IPS-18a (cell line): ENCODE measurements around the gene DNASE1L3.

Source experiments
- H3K27ac ChIP-seq: one replicate; pipeline ENCODE4 v1.5.1; 2013; ENCODE audit warnings: low read length
- H3K27me3 ChIP-seq: one replicate; pipeline ENCODE4 v1.6.1; 2013; ENCODE audit warnings: mild to moderate bottlenecking, low read length; ENCODE audit not compliant: control insufficient read depth, insufficient read depth
- H3K36me3 ChIP-seq: one replicate; pipeline ENCODE4 v1.6.1; 2013; ENCODE audit warnings: low read depth, low read length; ENCODE audit not compliant: control insufficient read depth
- H3K4me1 ChIP-seq: one replicate; pipeline ENCODE4 v1.6.1; 2013; ENCODE audit warnings: low read depth, low read length; ENCODE audit not compliant: control insufficient read depth
- H3K4me3 ChIP-seq: one replicate; pipeline ENCODE4 v1.5.1; 2013; ENCODE audit warnings: low read length
- H3K9ac ChIP-seq: one replicate; pipeline ENCODE4 v1.6.1; 2013; ENCODE audit warnings: mild to moderate bottlenecking, low read length, moderate library complexity
- H3K9me3 ChIP-seq: one replicate; pipeline ENCODE4 v1.6.1; 2013; ENCODE audit warnings: low read depth, low read length; ENCODE audit not compliant: control insufficient read depth

The DNASE1L3 gene

GRCh38 chr3:58193682-58194407 is 16.9 kb downstream of the DNASE1L3 start:
- Histone ChIP-seq H3K4me1 (no peaks in the 10 kb centered on the region), H3K27ac (no peak overlapping the region), H3K36me3 (no peaks in the 10 kb centered on the region), H3K9ac (no peak overlapping the region), H3K4me3 (no peak overlapping the region), H3K9me3 (no peaks in the 10 kb centered on the region), H3K27me3 (no peaks in the 10 kb centered on the region)

- no peak overlapping the region for H3K9ac ChIP-seq
- no peaks in the 10 kb centered on the region for H3K36me3 ChIP-seq
- no peaks in the 10 kb centered on the region for H3K9me3 ChIP-seq
- H3K4me3 ChIP-seq: no peak overlapping the region
- H3K27me3 ChIP-seq: no peaks in the 10 kb centered on the region
- no peaks in the 10 kb centered on the region for H3K4me1 ChIP-seq
- H3K27ac ChIP-seq: no peak overlapping the region
Measured at GRCh38 chr3:58192069-58192468, 18.7 kb downstream of the DNASE1L3 start.

GRCh38 chr3:58191361-58191991 is 19.3 kb downstream of the DNASE1L3 start:
- Histone ChIP-seq H3K9ac (no peak overlapping the region), H3K4me1 (no peaks in the 10 kb centered on the region), H3K9me3 (no peaks in the 10 kb centered on the region), H3K27ac (no peak overlapping the region), H3K4me3 (no peak overlapping the region), H3K27me3 (no peaks in the 10 kb centered on the region), H3K36me3 (no peaks in the 10 kb centered on the region)

- no peaks in the 10 kb centered on the region for H3K27me3 ChIP-seq
- no peak overlapping the region for H3K27ac ChIP-seq
- no peaks in the 10 kb centered on the region for H3K9me3 ChIP-seq
- no peak overlapping the region for H3K4me3 ChIP-seq
- no peaks in the 10 kb centered on the region for H3K4me1 ChIP-seq
- H3K36me3 ChIP-seq: no peaks in the 10 kb centered on the region
- H3K9ac ChIP-seq: no peak overlapping the region
Measured at GRCh38 chr3:58190882-58191281, 19.9 kb downstream of the DNASE1L3 start.

GRCh38 chr3:58190291-58190690 is 20.5 kb downstream of the DNASE1L3 start:
- Histone ChIP-seq H3K9me3 (no peaks in the 10 kb centered on the region), H3K36me3 (no peaks in the 10 kb centered on the region), H3K4me3 (no peak overlapping the region), H3K9ac (no peak overlapping the region), H3K27me3 (no peaks in the 10 kb centered on the region), H3K4me1 (no peaks in the 10 kb centered on the region), H3K27ac (no peak overlapping the region)

GRCh38 chr3:58189691-58190090 is 21.1 kb downstream of the DNASE1L3 start:
- H3K9ac ChIP-seq: no peak overlapping the region
- H3K9me3 ChIP-seq: no peaks in the 10 kb centered on the region
- H3K4me3 ChIP-seq: no peak overlapping the region
- H3K36me3 ChIP-seq: no peaks in the 10 kb centered on the region
- no peaks in the 10 kb centered on the region for H3K4me1 ChIP-seq
- H3K27ac ChIP-seq: no peak overlapping the region
- H3K27me3 ChIP-seq: no peaks in the 10 kb centered on the region

GRCh38 chr3:58188921-58189451 is 21.8 kb downstream of the DNASE1L3 start:
- H3K36me3 ChIP-seq: no peaks in the 10 kb centered on the region
- no peak overlapping the region for H3K9ac ChIP-seq
- no peaks in the 10 kb centered on the region for H3K27me3 ChIP-seq
- H3K4me3 ChIP-seq: no peak overlapping the region
- H3K4me1 ChIP-seq: no peaks in the 10 kb centered on the region
- H3K9me3 ChIP-seq: no peaks in the 10 kb centered on the region
- no peak overlapping the region for H3K27ac ChIP-seq

- Histone ChIP-seq H3K4me1 (no peaks in the 10 kb centered on the region), H3K36me3 (no peaks in the 10 kb centered on the region), H3K27ac (no peak overlapping the region), H3K9ac (no peak overlapping the region), H3K9me3 (no peaks in the 10 kb centered on the region), H3K4me3 (no peak overlapping the region), H3K27me3 (no peaks in the 10 kb centered on the region)
Measured at GRCh38 chr3:58188173-58188564, 22.6 kb downstream of the DNASE1L3 start.

- no peak overlapping the region for H3K27ac ChIP-seq
- no peaks in the 10 kb centered on the region for H3K4me1 ChIP-seq
- no peak overlapping the region for H3K4me3 ChIP-seq
- no peaks in the 10 kb centered on the region for H3K27me3 ChIP-seq
- H3K9ac ChIP-seq: no peak overlapping the region
- no peaks in the 10 kb centered on the region for H3K36me3 ChIP-seq
- H3K9me3 ChIP-seq: no peaks in the 10 kb centered on the region
Measured at GRCh38 chr3:58184982-58185360, 25.8 kb downstream of the DNASE1L3 start.

- no peaks in the 10 kb centered on the region for H3K9me3 ChIP-seq
- no peaks in the 10 kb centered on the region for H3K27me3 ChIP-seq
- H3K36me3 ChIP-seq: no peaks in the 10 kb centered on the region
- no peak overlapping the region for H3K4me3 ChIP-seq
- no peaks in the 10 kb centered on the region for H3K4me1 ChIP-seq
- no peak overlapping the region for H3K9ac ChIP-seq
- H3K27ac ChIP-seq: no peak overlapping the region
Measured at GRCh38 chr3:58184309-58184981, 26.3 kb downstream of the DNASE1L3 start.

- H3K9me3 ChIP-seq: no peaks in the 10 kb centered on the region
- H3K27ac ChIP-seq: no peak overlapping the region
- no peaks in the 10 kb centered on the region for H3K27me3 ChIP-seq
- no peak overlapping the region for H3K4me3 ChIP-seq
- no peaks in the 10 kb centered on the region for H3K4me1 ChIP-seq
- no peaks in the 10 kb centered on the region for H3K36me3 ChIP-seq
- H3K9ac ChIP-seq: no peak overlapping the region
Measured at GRCh38 chr3:58183891-58184290, 26.9 kb downstream of the DNASE1L3 start.
